NCI-H2171 (cell line): ENCODE measurements around the gene RSAD1.
A peak's percentile ranks its signal among the peaks of the same experiment; 100 is the strongest.

Source experiments
- DNase-seq: peaks from one replicate; lab custom pipeline; 2025; lab: John Stamatoyannopoulos, UW

RSAD1 gene

GRCh38 chr17:50478391-50479381, at the start of gene RSAD1:
RSAD1 (plus strand) TSS chr17:50478860; CDS start chr17:50478885, 25 bp downstream.
- peak; percentile 93 for DNase-seq

DNA sequence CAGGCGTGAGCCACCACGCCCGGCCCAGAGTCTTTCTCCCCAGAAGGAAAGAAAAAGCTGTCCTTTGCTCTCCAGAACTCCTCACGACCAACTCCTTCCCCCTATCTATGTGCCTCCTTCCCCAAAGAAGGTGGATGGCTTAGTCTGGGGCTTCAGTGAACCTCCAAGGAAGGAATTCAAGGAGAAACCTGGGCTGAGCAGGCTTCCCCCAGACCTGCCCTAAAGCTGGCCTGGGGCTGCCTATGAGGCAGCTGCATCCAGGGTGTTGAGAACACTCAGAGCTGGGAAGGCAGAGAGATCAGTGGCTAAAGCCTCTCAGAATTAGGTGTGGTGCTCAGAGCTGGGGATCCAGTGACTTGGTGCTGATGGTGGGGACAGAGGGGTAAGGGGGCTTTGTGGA, 48.9 kb upstream of the RSAD1 start:
- no peak for DNase-seq

DNA sequence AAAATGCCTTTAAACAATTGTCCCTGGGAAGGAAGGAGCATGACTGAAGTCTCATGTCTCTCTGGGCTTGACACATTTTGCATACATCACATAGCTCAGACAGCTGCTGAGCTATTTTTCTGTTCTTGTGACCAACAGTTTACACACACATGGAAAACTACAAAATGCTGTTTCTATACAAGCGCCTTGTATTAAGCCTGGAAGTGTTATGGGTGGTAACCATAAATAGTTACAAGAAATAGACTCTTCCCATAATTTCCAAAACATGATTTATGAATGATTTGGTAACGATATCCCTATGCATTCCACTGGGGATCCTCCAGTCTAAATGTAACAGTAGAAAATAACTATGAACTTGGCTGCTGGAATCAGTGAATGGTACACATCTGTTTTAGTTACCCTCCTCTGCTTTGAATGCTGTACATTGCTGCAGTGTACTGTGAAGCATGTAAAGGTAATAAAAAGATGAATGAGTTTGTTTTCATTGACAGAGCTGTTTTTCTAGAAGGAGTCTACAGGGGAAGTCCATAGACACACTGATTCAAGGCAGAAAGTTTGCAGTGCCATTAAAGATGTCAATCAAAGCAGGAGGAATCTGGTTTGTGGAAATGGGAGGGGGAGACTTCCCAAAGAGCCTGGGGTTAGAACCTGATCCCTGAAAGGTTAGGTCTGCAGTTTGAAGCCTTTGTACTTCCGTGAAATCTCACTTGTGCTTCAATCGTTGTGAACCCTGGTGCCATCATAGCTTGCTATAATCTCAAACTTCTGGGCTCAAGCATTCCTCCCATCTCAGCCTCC, 47.6 kb upstream of the RSAD1 start:
- no peak for DNase-seq

- DNase-seq: no peak
Observed at GRCh38 chr17:50432125-50432762, 46.4 kb upstream of the RSAD1 start.

DNA sequence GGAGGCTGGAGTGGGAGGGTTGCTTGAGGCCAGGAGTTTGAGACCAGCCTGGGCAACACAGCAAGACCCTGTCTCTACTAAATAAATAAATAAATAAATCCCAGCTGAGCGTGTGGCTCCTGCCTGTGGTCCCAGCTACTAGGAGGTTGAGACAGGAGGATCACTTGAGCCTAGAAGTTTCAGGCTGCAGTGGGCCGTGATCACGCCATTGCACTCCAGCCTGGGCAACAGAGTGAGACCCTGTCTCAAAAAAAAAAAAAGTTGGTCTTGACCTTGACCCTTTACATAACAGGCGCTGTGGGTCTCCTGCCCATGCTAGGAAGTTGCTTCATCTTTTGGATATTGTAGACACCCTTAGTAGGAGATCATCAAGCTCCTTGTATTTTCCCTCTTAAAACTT, 41.3 kb upstream of the RSAD1 start:
- no peak for DNase-seq

DNA sequence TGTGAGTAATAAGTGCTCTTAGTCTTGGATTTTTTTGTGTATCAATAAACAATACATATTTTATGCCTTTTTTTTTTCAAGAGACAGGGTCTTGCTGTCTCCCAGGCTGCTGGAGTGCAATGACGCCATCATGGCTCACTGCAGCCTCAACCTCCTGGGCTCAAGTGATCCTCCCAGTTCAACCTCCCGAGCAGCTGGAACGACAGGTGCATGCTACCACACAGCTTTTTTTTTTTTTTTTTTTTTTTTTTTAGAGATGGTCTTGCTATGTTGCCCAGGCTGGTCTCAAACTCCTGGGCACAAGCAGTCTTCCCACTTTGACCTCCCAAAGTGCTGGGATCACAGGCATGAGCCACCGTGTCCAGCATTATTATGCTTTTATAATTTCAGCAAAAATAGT, 39.7 kb upstream of the RSAD1 start:
- no peak for DNase-seq

GRCh38 chr17:50440172-50440837, 38.4 kb upstream of the RSAD1 start:
- no peak for DNase-seq

- no peak for DNase-seq
Observed at GRCh38 chr17:50440838-50441829, 37.5 kb upstream of the RSAD1 start.

DNA sequence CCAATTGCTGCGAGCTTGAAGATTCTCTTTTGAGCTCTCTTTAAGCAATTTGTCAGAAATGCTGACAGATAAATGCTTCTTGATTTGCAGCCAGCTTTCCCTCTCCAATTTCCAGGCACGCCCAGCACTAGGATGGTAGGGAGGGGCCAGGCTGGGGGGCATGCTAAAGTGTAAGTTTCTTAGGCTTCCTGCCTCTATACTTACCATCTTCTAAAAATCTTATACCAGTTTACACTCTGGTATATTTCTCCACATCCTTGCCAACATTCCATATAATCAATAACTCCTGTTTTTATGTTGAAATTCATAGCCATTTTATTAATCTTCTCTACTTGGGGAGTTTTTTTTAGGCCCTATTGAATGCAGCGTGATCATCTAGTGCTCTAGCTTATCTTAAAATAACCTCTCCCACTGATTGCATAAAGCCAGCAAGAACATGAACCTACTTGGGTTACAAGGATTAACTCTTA, 35.1 kb upstream of the RSAD1 start:
- peak; percentile 38 for DNase-seq

- DNase-seq: no peak
Observed at GRCh38 chr17:50444841-50445715, 33.6 kb upstream of the RSAD1 start.

GRCh38 chr17:50445730-50446325, 32.8 kb upstream of the RSAD1 start:
- DNase-seq: no peak

GRCh38 chr17:50447870-50448595, 30.6 kb upstream of the RSAD1 start:
- DNase-seq: no peak

GRCh38 chr17:50448643-50449042, 30.0 kb upstream of the RSAD1 start:
- DNase-seq: no peak

DNA sequence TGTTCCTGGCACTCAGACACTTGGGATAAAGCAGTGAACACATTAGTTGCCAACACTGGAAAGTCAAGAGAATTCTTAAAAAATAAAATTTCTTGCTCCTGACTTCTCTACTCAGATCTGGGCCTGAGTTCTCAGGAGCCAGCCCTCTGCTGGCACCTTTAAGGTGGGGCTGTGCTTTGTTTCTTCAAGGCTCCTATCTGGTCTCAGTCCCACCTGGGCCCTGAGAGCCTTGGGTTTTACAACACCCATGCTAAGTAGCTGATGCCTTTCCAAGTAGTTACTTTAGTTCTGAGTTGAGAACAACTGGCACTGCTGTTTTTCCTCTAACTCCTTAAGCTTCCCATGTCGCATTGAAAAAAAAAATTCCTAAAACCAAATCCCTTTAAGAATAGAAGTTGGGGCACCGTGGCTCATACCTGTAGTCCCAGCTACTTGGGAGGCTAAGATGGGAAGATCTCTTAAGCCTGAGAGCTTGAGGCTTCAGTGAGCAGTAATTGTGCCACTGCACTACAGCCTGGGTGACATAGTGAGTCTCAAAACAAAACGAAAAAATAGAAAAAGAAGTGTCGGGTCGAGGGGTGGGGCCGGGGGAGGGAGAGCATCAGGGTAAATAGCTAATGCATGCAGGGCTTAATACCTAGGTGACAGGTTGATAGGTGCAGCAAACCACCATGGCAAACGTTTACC, 26.6 kb upstream of the RSAD1 start:
- no peak for DNase-seq

DNA sequence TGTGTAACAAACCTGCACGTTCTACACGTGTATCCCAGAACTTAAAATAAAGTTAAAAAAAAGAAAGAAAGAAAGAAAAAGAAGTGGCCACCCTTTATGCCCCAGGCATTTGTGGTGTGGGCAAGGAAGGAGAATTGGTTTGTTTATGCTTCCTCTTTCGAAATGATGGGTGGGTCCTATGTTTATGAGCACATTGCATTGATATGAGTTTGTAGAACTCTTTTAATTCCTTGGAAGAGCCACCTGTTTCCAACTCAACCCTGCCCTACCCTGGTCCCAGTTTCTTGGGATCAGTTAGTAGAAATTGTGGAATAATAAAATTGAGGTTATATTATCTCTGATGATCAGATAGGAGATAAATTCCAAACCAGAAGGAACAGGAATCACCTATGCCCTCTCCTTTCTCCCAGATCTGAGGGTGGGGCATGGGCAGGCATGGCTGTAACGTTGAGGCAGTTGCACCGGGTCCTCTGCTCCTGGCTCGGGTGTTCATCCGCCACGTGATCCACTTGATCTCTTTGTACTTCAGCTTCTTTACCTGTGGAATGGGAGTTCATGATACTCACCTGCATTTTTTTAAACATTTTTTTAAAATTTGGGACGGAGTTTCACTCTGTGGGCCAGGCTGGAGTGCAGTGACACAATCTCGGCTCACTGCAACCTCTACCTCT, 25.9 kb upstream of the RSAD1 start:
- DNase-seq: no peak

- DNase-seq: no peak
Observed at GRCh38 chr17:50453901-50454300, 24.8 kb upstream of the RSAD1 start.

DNA sequence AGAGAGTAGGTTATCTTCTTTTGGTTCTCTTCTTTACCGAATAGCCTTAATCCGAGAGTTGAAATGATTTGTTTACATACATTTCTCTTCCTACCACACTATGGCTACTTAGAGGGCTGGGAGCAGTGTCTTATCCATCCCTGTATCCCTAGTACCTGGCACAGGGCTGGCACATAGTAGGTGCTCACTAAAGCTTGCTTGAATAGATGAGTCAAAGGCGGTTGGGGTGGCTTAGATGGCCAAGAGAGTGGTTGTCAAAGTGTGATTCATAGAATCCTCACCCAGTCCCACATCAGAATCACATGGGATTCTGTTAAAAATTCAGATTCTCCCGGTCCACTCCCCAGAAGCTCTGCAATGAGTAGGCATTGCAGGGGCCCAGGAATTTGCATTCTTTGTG, 21.0 kb upstream of the RSAD1 start:
- DNase-seq: no peak
